ENCODE data around the gene NR1D2.
"Not testable (repeated sequence)": the region's sequence is repeated elsewhere in the genome, so short reads cannot be mapped to it uniquely, and the experiment has no call there.

NR1D2 gene

DNA sequence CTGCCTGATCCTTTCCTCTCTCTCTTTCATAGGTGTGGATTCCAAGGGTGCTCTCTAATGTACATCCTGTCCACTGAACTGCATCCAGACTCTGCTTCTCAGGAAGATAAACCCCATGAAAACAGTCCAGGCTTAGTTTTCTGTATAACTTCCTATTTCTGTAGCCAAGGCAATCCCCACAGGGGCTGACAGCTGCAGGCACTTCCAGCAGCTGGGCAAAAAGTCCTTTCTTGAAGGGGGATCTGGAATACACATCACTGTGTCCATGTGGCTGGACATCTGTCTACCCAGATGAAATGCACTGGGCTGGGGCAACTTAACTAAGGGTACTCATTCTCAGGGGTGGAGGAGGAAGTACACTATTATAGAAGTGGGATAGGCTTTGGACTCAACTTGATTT, 72.2 kb downstream of the NR1D2 start:
- H3K4me2 ChIP-seq: 0 out of 2 replicates have a peak overlapping the region, but pooled peaks have one; percentile 3
- H3K27me3 ChIP-seq: no peaks in the 10 kb centered on the region
- no peak overlapping the region for H3K9ac ChIP-seq
- no peak for TF ChIP-seq Cebpa-rat (IDR thresholded peaks at IDR 0.05)
- no peak overlapping the region for H3K27ac ChIP-seq
- H3K9me3 ChIP-seq: 0 out of 2 replicates have a peak, but pooled peaks cover 7% of the 10 kb centered on the region
- H3K4me1 ChIP-seq: peaks cover 7% of the 10 kb centered on the region; the same call in 1 of the 2 replicates
- H4K20me1 ChIP-seq: no peaks in the 10 kb centered on the region
- no peaks in the 10 kb centered on the region for H3K36me3 ChIP-seq
- no peak overlapping the region for H3K4me3 ChIP-seq

DNA sequence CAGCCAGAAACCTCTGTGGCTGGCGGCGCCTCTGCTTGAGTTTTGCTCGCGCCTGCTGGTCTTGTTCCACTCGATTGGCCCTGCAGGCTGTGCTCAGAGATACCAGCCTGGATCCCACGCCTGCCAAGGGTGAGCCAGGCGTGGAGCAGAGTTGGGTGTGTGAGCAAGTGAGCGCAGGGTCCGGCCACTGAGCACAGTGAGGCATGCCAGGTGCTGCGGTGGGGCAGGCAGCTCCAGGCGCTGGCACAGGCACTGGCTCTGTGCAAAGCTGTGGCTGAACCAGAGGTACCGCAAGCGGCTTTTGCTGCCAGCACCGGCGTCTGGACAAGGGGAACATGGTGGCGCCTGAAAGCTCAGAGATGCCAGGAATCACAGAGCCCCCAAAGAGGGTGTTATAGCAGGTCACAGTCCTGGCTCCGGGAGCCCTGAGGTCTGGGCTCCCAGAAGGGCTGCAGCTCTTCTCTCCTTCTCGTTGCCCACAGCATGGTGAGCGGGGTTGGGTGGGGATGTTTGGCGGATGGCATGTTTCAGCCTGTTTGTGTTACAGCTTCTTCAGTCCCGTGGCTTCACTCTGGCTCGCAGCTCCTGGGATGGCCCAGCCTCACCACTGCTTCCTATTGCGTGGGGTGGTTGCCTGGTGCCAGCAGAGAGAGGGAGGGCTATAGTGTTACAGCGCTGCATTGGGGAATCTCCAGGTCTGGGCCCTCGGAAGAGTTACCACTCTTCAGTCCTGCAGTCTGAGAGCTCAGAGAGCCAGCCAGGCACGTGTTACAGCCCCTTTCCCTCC, 73.9 kb downstream of the NR1D2 start:
- H3K36me3 ChIP-seq: no peaks in the 10 kb centered on the region
- H3K4me2 ChIP-seq: no peak overlapping the region
- no peak overlapping the region for H3K9ac ChIP-seq
- H3K27ac ChIP-seq: no peak overlapping the region
- no peaks in the 10 kb centered on the region for H4K20me1 ChIP-seq
- H3K9me3 ChIP-seq: 0 out of 2 replicates have a peak, but pooled peaks cover 7% of the 10 kb centered on the region
- no peak overlapping the region for H3K4me3 ChIP-seq
- TF ChIP-seq Cebpa-rat (IDR thresholded peaks at IDR 0.05): no peak
- H3K27me3 ChIP-seq: no peaks in the 10 kb centered on the region
- peaks cover 7% of the 10 kb centered on the region; the same call in 1 of the 2 replicates for H3K4me1 ChIP-seq

GRCh38 chr3:24019585-24019984, 74.5 kb downstream of the NR1D2 start:
- TF ChIP-seq Cebpa-rat (IDR thresholded peaks at IDR 0.05): no peak
- Histone ChIP-seq H3K4me3 (no peak overlapping the region), H3K27ac (no peak overlapping the region), H3K9me3 (0 out of 2 replicates have a peak, but pooled peaks cover 7% of the 10 kb centered on the region), H3K27me3 (no peaks in the 10 kb centered on the region), H4K20me1 (no peaks in the 10 kb centered on the region), H3K36me3 (no peaks in the 10 kb centered on the region), H3K4me2 (no peak overlapping the region), H3K4me1 (peaks cover 7% of the 10 kb centered on the region; the same call in 1 of the 2 replicates), H3K9ac (no peak overlapping the region)

DNA sequence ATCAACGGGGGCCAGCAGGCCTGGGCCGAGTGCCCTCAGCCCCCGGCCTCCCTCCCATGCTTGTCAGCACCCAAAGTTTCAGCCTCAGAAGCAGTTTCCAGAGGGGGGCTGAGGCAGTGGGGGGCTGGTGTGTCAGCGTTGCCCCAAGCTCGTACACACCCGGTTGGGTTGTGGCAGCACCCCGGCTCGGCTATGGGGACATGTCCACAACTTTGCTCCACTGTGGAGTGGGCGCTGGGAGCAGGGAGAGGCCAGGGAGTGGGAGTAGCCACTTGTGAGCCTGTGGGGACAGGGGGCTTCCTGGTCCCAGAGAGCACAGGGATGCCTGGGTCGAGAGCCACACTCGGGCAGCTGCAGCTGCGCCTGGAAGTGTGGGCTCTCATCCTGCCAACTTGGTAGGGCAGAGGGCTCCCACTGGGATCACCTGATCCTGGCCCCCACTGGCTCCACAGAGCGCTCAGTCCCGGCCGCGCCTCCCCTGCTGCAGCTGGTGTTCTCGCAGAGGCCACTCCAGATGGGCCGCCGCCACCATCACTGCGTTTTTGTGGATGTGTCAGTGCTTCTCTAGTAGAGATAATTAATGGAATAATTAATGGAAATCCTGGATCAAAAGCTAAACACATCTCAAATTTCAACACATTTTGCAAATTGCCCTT, 75.1 kb downstream of the NR1D2 start:
- Histone ChIP-seq H3K27me3 (no peaks in the 10 kb centered on the region), H3K4me1 (peaks cover 7% of the 10 kb centered on the region; the same call in 1 of the 2 replicates), H3K27ac (no peak overlapping the region), H3K4me2 (no peak overlapping the region), H3K36me3 (no peaks in the 10 kb centered on the region), H3K9me3 (0 out of 2 replicates have a peak, but pooled peaks cover 7% of the 10 kb centered on the region), H3K9ac (no peak overlapping the region), H3K4me3 (no peak overlapping the region), H4K20me1 (no peaks in the 10 kb centered on the region)
- TF ChIP-seq Cebpa-rat (IDR thresholded peaks at IDR 0.05): no peak

- Histone ChIP-seq H3K27me3 (no peaks in the 10 kb centered on the region), H3K4me3 (no peak overlapping the region)
Observed at GRCh38 chr3:24023197-24023596, 78.1 kb downstream of the NR1D2 start.

DNA sequence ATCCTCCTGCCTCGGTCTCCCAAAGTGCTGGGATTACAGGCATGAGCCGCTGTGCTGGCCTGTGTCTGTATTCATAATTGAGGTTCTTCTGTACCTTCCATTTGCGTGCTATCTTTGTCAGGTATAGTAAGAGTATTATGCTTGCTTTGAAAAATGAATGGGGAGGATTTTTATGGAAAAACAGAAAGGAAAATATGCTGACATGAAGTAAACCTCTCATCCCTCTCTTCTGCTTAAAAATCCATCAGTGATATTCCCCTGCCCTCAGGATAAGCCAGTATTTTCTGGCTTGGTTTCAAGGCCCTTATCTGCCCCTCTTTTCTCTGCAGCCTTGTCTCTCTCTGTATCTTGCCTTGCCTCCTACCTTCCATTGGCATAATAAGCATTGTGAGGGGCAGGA, 80.7 kb downstream of the NR1D2 start:
- no peak overlapping the region for H3K27ac ChIP-seq
- no peaks in the 10 kb centered on the region for H3K27me3 ChIP-seq
- H3K4me2 ChIP-seq: no peak overlapping the region
- no peak for TF ChIP-seq Cebpa-rat (IDR thresholded peaks at IDR 0.05)
- H3K36me3 ChIP-seq: no peaks in the 10 kb centered on the region
- H3K4me3 ChIP-seq: no peak overlapping the region
- no peaks in the 10 kb centered on the region for H3K9me3 ChIP-seq
- H4K20me1 ChIP-seq: no peaks in the 10 kb centered on the region
- H3K9ac ChIP-seq: no peak overlapping the region
- H3K4me1 ChIP-seq: no peaks in the 10 kb centered on the region

More at GRCh38 chr3:24023197-24023596, 78.1 kb downstream of the NR1D2 start:
- Histone ChIP-seq H4K20me1 (no peaks in the 10 kb centered on the region), H3K27ac (no peak overlapping the region), H3K4me1 (no peaks in the 10 kb centered on the region), H3K4me2 (no peak overlapping the region), H3K9ac (no peak overlapping the region), H3K9me3 (0 out of 2 replicates have a peak, but pooled peaks cover 7% of the 10 kb centered on the region), H3K36me3 (no peaks in the 10 kb centered on the region)
- no peak for TF ChIP-seq Cebpa-rat (IDR thresholded peaks at IDR 0.05)

- not testable (repeated sequence) for H3K4me2 ChIP-seq, H3K9me3 ChIP-seq, H3K9ac ChIP-seq, H3K27ac ChIP-seq, H3K4me1 ChIP-seq, H4K20me1 ChIP-seq, H3K36me3 ChIP-seq, H3K4me3 ChIP-seq, H3K27me3 ChIP-seq
Observed at GRCh38 chr3:24026665-24027064, 81.6 kb downstream of the NR1D2 start.

DNA sequence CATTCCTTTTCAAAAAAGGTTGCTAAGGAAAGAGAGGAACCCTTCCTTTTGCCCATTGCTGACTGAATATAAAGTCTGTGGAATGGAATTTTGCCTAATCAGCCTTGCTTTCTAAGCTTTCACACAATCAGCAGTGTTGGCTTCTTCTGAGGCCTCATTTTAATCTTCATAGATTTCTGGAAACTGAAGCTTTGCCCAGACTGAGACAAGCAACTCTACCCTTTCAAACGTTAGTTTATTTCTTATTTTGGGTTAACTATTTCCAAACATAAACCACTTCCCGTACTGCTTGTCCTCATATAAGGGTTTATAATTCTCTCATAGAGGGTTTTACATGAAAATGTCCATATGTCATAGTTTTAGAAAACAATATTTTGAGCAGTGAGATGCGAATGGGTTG, 82.9 kb downstream of the NR1D2 start:
- Histone ChIP-seq H4K20me1 (no peaks in the 10 kb centered on the region), H3K9me3 (no peaks in the 10 kb centered on the region), H3K27ac (no peak overlapping the region), H3K9ac (no peak overlapping the region), H3K4me1 (no peaks in the 10 kb centered on the region), H3K27me3 (no peaks in the 10 kb centered on the region), H3K4me3 (no peak overlapping the region), H3K4me2 (no peak overlapping the region), H3K36me3 (no peaks in the 10 kb centered on the region)
- no peak for TF ChIP-seq Cebpa-rat (IDR thresholded peaks at IDR 0.05)

Measured in BLaER1 (cell line).